GM21576 (cell line): ENCODE data around the gene DSTN.

Experiments
- ATAC-seq: cut with Tn5 transposase; IDR thresholded peaks from one replicate; pipeline ENCODE4 v1.9.1; 2021; ENCODE audit warnings: mild to moderate bottlenecking, moderate library complexity; ENCODE audit not compliant: unreplicated experiment

Gene DSTN

GRCh38 chr20:17636523-17637412 is 66.9 kb downstream of the DSTN start:
- ATAC-seq = no peak

GRCh38 chr20:17637413-17637780 is 67.5 kb downstream of the DSTN start:
- ATAC-seq = no peak

- ATAC-seq = no peak
Measured at GRCh38 chr20:17637985-17638640, 68.2 kb downstream of the DSTN start.

GRCh38 chr20:17638835-17639407 is 69.0 kb downstream of the DSTN start:
- no peak for ATAC-seq

GRCh38 chr20:17640146-17640874 is 70.4 kb downstream of the DSTN start:
- no peak for ATAC-seq

GRCh38 chr20:17640875-17641378 is 71.1 kb downstream of the DSTN start:
- ATAC-seq = no peak

GRCh38 chr20:17641520-17641964 is 71.7 kb downstream of the DSTN start:
- no peak for ATAC-seq

GRCh38 chr20:17641993-17642392 is 72.1 kb downstream of the DSTN start:
- no peak for ATAC-seq

GRCh38 chr20:17642404-17643269 is 72.8 kb downstream of the DSTN start:
- no peak for ATAC-seq

GRCh38 chr20:17643531-17644188 is 73.8 kb downstream of the DSTN start:
- no peak for ATAC-seq

- no peak for ATAC-seq
Measured at GRCh38 chr20:17644451-17644850, 74.6 kb downstream of the DSTN start.

- no peak for ATAC-seq
Measured at GRCh38 chr20:17645010-17645409, 75.1 kb downstream of the DSTN start.

- ATAC-seq = no peak
Measured at GRCh38 chr20:17645546-17646208, 75.8 kb downstream of the DSTN start.

- no peak for ATAC-seq
Measured at GRCh38 chr20:17646209-17646960, 76.5 kb downstream of the DSTN start.

- ATAC-seq = no peak
Measured at GRCh38 chr20:17646961-17647301, 77.1 kb downstream of the DSTN start.

- ATAC-seq = no peak
Measured at GRCh38 chr20:17647391-17648314, 77.8 kb downstream of the DSTN start.

- ATAC-seq = no peak
Measured at GRCh38 chr20:17648315-17648646, 78.4 kb downstream of the DSTN start.
